Panc1 (cell line): ENCODE measurements around the gene PIGA. TPM values are rescaled to one million over a fixed set of nuclear protein-coding genes. Genes with fewer than 3 reads are reported as not detected.

Experiments used
- ATAC-seq: fragments of 200-7000 bp; cut with Tn5 transposase; 2 replicates; pipeline ENCODE4 v1.9.1; 2020; ENCODE audit warnings: mild to moderate bottlenecking, moderate library complexity
- BruUV-seq: library from RNA; stranded (reverse); fragments of 400-500 nt; replicated peaks from 2 replicates; lab custom pipeline; 2021; lab: Mats Ljungman, UMichigan
- CTCF ChIA-PET: fragments of 300-600 bp; sonication (Branson Sonifier 250); formaldehyde crosslinking; loops from one replicate; lab custom pipeline; 2022; ENCODE audit warnings: antibody characterized with exemption; lab: Charles Lee
- POLR2A ChIA-PET: fragments of 300-600 bp; sonication (Branson Sonifier 250); formaldehyde crosslinking; loops from one replicate; lab custom pipeline; 2022; ENCODE audit warnings: antibody characterized with exemption; lab: Charles Lee
- DNase-seq: peaks from one replicate; pipeline ENCODE4 v3.0.0-alpha.2; 2010; ENCODE audit warnings: low read depth, low spot score
- H3K27ac ChIP-seq: 2 replicates; pipeline ENCODE4 v1.5.1; 2011; ENCODE audit warnings: mild to moderate bottlenecking, low read length, inconsistent platforms
- H3K27me3 ChIP-seq: fragments of 200-500 bp; sonication (Bioruptor generic); 2 replicates; pipeline ENCODE4 v1.6.0; 2014; ENCODE audit warnings: low read length, inconsistent platforms; ENCODE audit not compliant: control insufficient read depth, insufficient read depth
- H3K36me3 ChIP-seq: fragments of 200-500 bp; sonication (Bioruptor generic); 2 replicates; pipeline ENCODE4 v1.5.1; 2014; ENCODE audit warnings: inconsistent platforms, mild to moderate bottlenecking, low read length, moderate library complexity; ENCODE audit not compliant: control insufficient read depth, insufficient read depth
- H3K4me1 ChIP-seq: 2 replicates; pipeline ENCODE4 v1.5.1; 2011; ENCODE audit warnings: inconsistent platforms, mild to moderate bottlenecking, low read length, moderate library complexity; ENCODE audit not compliant: control insufficient read depth, insufficient read depth
- H3K4me3 ChIP-seq, 2 experiments: 2 replicates each; pipeline ENCODE4 v1.5.1; 2011 to 2012; ENCODE audit warnings: low read depth in 2 of 2, low read length in 2 of 2, mild to moderate bottlenecking in 2 of 2, inconsistent platforms in 1 of 2, moderate library complexity in 1 of 2
- H3K9me3 ChIP-seq: fragments of 200-500 bp; sonication (Bioruptor generic); 2 replicates; pipeline ENCODE4 v1.5.1; 2014; ENCODE audit warnings: low read depth, mild to moderate bottlenecking, inconsistent platforms, low read length, moderate library complexity; ENCODE audit not compliant: control insufficient read depth, insufficient read depth
- POLR2AphosphoS5 ChIP-seq: IDR thresholded peaks from 2 replicates; pipeline ENCODE4 v1.6.1; 2012; ENCODE audit warnings: mild to moderate bottlenecking, low read depth, low read length, moderate library complexity
- SIN3A ChIP-seq: IDR thresholded peaks from 2 replicates; pipeline ENCODE4 v1.6.1; 2012; ENCODE audit warnings: low read depth, mild to moderate bottlenecking, low read length, moderate library complexity, borderline replicate concordance; ENCODE audit not compliant: insufficient read depth
- TCF7L2 ChIP-seq: IDR thresholded peaks from 2 replicates; pipeline ENCODE4 v1.6.1; 2011; ENCODE audit warnings: mild to moderate bottlenecking, low read depth, low read length, inconsistent platforms
- in situ Hi-C: cut with HindIII; loops from 2 replicates; pipeline ENCODE4 v1.10.0; 2016; ENCODE audit warnings: low sequenced_read_pairs, low pct_unique_long_range_greater_than_20kb
- intact Hi-C: fragments of 100-400 bp; cut with micrococcal nuclease; formaldehyde crosslinking; loops from one replicate; pipeline ENCODE4 v1.10.0; 2022; ENCODE audit not compliant: unreplicated experiment
- total RNA-seq: library from RNA; stranded (reverse); gene quantifications from one replicate; pipeline ENCODE4 v1.2.1, GENCODE V29; 2021; ENCODE audit not compliant: unreplicated experiment
- TF ChIP-seq, protein P1 (sequence below), 2 experiments: IDR thresholded peaks; 2 replicates each; pipeline ENCODE4 v1.6.1; 2011 to 2012; ENCODE audit warnings: low read depth in 2 of 2, control low read depth in 1 of 2, low read length in 1 of 2, mild to moderate bottlenecking in 1 of 2, moderate library complexity in 1 of 2; ENCODE audit not compliant: insufficient read depth in 1 of 2
- TF ChIP-seq, protein P2 (sequence below): fragments of 450-650 bp; IDR thresholded peaks from 2 replicates; pipeline ENCODE4 v1.5.1; 2017; ENCODE audit warnings: mild to moderate bottlenecking

The PIGA gene
- total RNA-seq, 1 experiment from 2014 or later, result 8.2 TPM

DNA sequence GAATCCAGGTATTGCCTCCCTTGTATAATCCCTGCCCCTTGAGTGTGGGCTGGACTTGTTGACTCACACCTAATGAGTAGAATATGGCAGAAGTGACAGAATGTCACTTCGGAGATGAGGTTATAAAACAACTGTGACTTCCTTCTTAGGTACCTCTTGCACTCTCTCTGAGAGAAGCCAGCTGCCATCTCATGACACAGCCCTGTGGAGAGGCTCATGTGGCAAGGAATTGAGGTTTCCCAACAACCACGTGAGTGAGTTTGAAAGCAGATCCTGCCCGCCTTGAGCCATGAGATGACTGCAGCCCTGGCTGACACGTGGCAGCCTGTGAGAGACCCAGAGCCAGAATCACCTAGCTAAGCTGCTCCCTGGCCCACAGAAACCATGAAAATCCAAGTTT is 33.4 kb downstream of the PIGA start:
- DNase-seq, result no peak
- intact Hi-C loops, result no loop called here
- no peak for ATAC-seq
- H3K4me1 ChIP-seq, result no peaks in the 10 kb centered on the region
- CTCF ChIA-PET, result no interaction called here
- in situ Hi-C loops, result no loop called here
- no peak overlapping the region for H3K27ac ChIP-seq
- H3K4me3 ChIP-seq, result no peak overlapping the region
- no peaks in the 10 kb centered on the region for H3K36me3 ChIP-seq
- no peaks in the 10 kb centered on the region for H3K9me3 ChIP-seq
- TF ChIP-seq, protein P1, sequence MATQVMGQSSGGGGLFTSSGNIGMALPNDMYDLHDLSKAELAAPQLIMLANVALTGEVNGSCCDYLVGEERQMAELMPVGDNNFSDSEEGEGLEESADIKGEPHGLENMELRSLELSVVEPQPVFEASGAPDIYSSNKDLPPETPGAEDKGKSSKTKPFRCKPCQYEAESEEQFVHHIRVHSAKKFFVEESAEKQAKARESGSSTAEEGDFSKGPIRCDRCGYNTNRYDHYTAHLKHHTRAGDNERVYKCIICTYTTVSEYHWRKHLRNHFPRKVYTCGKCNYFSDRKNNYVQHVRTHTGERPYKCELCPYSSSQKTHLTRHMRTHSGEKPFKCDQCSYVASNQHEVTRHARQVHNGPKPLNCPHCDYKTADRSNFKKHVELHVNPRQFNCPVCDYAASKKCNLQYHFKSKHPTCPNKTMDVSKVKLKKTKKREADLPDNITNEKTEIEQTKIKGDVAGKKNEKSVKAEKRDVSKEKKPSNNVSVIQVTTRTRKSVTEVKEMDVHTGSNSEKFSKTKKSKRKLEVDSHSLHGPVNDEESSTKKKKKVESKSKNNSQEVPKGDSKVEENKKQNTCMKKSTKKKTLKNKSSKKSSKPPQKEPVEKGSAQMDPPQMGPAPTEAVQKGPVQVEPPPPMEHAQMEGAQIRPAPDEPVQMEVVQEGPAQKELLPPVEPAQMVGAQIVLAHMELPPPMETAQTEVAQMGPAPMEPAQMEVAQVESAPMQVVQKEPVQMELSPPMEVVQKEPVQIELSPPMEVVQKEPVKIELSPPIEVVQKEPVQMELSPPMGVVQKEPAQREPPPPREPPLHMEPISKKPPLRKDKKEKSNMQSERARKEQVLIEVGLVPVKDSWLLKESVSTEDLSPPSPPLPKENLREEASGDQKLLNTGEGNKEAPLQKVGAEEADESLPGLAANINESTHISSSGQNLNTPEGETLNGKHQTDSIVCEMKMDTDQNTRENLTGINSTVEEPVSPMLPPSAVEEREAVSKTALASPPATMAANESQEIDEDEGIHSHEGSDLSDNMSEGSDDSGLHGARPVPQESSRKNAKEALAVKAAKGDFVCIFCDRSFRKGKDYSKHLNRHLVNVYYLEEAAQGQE (IDR thresholded peaks at IDR 0.05; ENCODE audit: insufficient read depth in 1 of 2, low read depth in 2 of 2, low read length in 1 of 2), result no peak
- no peak for TF ChIP-seq SIN3A
- TF ChIP-seq, protein P2, sequence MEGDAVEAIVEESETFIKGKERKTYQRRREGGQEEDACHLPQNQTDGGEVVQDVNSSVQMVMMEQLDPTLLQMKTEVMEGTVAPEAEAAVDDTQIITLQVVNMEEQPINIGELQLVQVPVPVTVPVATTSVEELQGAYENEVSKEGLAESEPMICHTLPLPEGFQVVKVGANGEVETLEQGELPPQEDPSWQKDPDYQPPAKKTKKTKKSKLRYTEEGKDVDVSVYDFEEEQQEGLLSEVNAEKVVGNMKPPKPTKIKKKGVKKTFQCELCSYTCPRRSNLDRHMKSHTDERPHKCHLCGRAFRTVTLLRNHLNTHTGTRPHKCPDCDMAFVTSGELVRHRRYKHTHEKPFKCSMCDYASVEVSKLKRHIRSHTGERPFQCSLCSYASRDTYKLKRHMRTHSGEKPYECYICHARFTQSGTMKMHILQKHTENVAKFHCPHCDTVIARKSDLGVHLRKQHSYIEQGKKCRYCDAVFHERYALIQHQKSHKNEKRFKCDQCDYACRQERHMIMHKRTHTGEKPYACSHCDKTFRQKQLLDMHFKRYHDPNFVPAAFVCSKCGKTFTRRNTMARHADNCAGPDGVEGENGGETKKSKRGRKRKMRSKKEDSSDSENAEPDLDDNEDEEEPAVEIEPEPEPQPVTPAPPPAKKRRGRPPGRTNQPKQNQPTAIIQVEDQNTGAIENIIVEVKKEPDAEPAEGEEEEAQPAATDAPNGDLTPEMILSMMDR, result no peak
- TF ChIP-seq TCF7L2, result no peak
- no peak for TF ChIP-seq POLR2AphosphoS5
- H3K27me3 ChIP-seq, result no peaks in the 10 kb centered on the region
- BruUV-seq, result no TSS peak
- POLR2A ChIA-PET, result no interaction called here

DNA sequence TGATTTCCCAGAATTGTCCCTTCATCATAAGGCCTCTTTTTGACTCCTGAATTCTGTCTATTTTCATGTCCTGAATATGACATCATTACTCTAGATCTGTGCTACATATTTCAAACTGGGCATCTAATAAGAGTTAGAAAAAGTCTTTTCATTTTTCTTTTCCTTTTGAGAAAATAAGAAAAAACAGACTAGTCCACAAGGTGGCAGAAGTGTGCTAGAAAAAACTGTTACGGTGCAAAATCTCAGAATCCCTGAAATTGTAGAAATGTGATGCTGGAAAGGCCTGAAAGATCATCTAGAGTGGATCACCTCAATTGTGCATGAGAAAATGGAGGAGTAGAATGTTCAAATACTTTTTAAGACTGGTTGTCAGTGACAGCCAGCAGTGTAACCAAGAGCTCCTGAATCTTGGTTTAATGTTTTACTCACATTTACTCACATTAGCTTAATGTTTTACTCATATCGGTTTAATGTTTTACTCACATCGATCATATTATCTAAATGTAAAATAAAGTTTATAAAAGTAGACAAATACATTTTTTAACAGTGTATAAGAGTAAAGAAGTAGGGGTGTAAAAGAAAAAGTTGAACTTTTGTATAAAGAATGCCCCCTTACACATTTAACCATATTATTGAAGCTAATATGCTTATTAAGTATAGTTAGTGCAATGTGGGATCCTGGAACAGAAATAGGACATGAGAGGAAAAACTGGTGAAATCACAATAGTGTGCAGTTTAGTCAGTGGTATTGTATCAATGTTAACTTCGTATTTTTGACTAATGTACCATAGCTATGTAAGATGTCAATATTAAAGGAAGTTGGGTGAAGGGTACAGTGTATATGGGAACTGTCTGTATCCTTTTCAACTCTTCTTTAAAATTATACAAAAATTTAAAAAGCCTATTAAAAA is 35.1 kb downstream of the PIGA start:
- ATAC-seq, result no peak
- Histone ChIP-seq H3K27me3 (no peaks in the 10 kb centered on the region), H3K9me3 (no peaks in the 10 kb centered on the region), H3K4me3 (no peak overlapping the region), H3K4me1 (no peaks in the 10 kb centered on the region), H3K36me3 (no peaks in the 10 kb centered on the region), H3K27ac (no peak overlapping the region)
- ChIA-PET CTCF (interaction anchor here (0.7 to 0.9 kb wide), 2 partner anchors 553 to 1268 kb away, joined by 3 to 4 read pairs; no protein-coding TSS in a partner anchor), POLR2A (no interaction called here)
- intact Hi-C loops, result no loop called here
- TF ChIP-seq, protein P1 (IDR thresholded peaks at IDR 0.05; ENCODE audit: insufficient read depth in 1 of 2, low read depth in 2 of 2, low read length in 1 of 2), result no peak
- TF ChIP-seq SIN3A (no peak), TCF7L2 (no peak), POLR2AphosphoS5 (no peak)
- TF ChIP-seq, protein P2, result peak; percentile 55
- no TSS peak for BruUV-seq
- in situ Hi-C loops, result no loop called here
- no peak for DNase-seq
